Prostate gland (tissue), 2 donors: ENCODE measurements around the gene ASAP3. TPM values are rescaled to one million over a fixed set of nuclear protein-coding genes. Genes with fewer than 3 reads are reported as not detected.

Experiments used
- DNase-seq: peaks from one replicate; pipeline ENCODE4 v3.0.0-alpha.2; 2019; ENCODE audit warnings: low spot score
- H3K27ac ChIP-seq, 2 donors: fragments of 200-600 bp; sonication (generic); 2 replicates each; pipeline ENCODE4 v1.5.1; 2017 to 2019
- H3K27me3 ChIP-seq: fragments of 200-600 bp; sonication (generic); replicated peaks from 2 replicates; pipeline ENCODE4 v1.5.1; 2019; ENCODE audit not compliant: insufficient read depth
- H3K36me3 ChIP-seq, 2 donors: fragments of 200-600 bp; sonication (generic); 1 replicate in 1 of 2; 2 replicates in 1 of 2; pipeline versions ENCODE4 v1.5.1 to v1.8.1; 2017 to 2019
- H3K4me1 ChIP-seq: fragments of 200-600 bp; sonication (generic); replicated peaks from 2 replicates; pipeline ENCODE4 v1.5.1; 2019
- H3K4me3 ChIP-seq, 2 donors: fragments of 200-600 bp; sonication (generic); 2 replicates each; pipeline ENCODE4 v1.5.1; 2017 to 2019
- H3K9me3 ChIP-seq: fragments of 200-600 bp; sonication (generic); 2 replicates; pipeline ENCODE4 v1.5.1; 2017
- CTCF ChIP-seq, 4 experiments: fragments of 200-600 bp in 2 of 4; fragments of 450-650 bp in 2 of 4; sonication (generic) in 2 of 4; IDR thresholded peaks; 1 replicate in 3 of 4; 2 replicates in 1 of 4; pipeline ENCODE4 v1.5.1; 2016 to 2019; ENCODE audit warnings: antibody characterized with exemption in 4 of 4, mild to moderate bottlenecking in 2 of 4, moderate library complexity in 2 of 4
- POLR2A ChIP-seq: fragments of 450-650 bp; IDR thresholded peaks from one replicate; pipeline ENCODE4 v1.6.1; 2016; ENCODE audit warnings: antibody characterized with exemption, mild to moderate bottlenecking
- POLR2AphosphoS5 ChIP-seq: sonication (generic); formaldehyde crosslinking; IDR thresholded peaks from one replicate; pipeline ENCODE4 v1.6.1; 2017; ENCODE audit warnings: antibody characterized with exemption
- WGBS: methylation state at CpG from one replicate; pipeline ENCODE4 v1.1.5; 2018; 5-methylcytosine and 5-hydroxymethylcytosine counted together
- intact Hi-C: fragments of 100-400 bp; cut with DNase I; formaldehyde crosslinking; loops from one replicate; pipeline ENCODE4 v1.14.2; 2022
- total RNA-seq, 2 donors: library from RNA; depleted of rRNA; stranded (reverse); fragments of >200 nt; gene quantifications; one replicate each; pipeline ENCODE4 v1.1.0, GENCODE V29; 2016

The ASAP3 gene
- total RNA-seq, 2 donors from 2014 or later: 76.5 to 83.1 TPM

- Histone ChIP-seq H3K36me3 (no peaks in the 10 kb centered on the region), H3K4me1 (no peaks in the 10 kb centered on the region), H3K4me3 (no peak overlapping the region), H3K27ac (no peak overlapping the region), H3K9me3 (no peaks in the 10 kb centered on the region), H3K27me3 (no peaks in the 10 kb centered on the region)
- no peak for DNase-seq
- 78% methylated on average over 3 of the region's 3 CpGs for WGBS
- intact Hi-C loops: no loop called here
- TF ChIP-seq POLR2A: no peak
- TF ChIP-seq CTCF (IDR thresholded peaks at IDR 0.05): no peak
- no peak for TF ChIP-seq POLR2AphosphoS5
Measured at GRCh38 chr1:23524163-23524562, 40.2 kb upstream of the ASAP3 start.

GRCh38 chr1:23522244-23522982, 38.4 kb upstream of the ASAP3 start:
- H3K4me3 ChIP-seq: no peak overlapping the region
- 87% methylated on average over 7 of the region's 7 CpGs for WGBS
- H3K27me3 ChIP-seq: no peaks in the 10 kb centered on the region
- no peaks in the 10 kb centered on the region for H3K4me1 ChIP-seq
- DNase-seq: no peak
- TF ChIP-seq CTCF (IDR thresholded peaks at IDR 0.05) (no peak), POLR2A (no peak), POLR2AphosphoS5 (no peak)
- no peaks in the 10 kb centered on the region for H3K36me3 ChIP-seq
- intact Hi-C loops: no loop called here
- no peak overlapping the region for H3K27ac ChIP-seq
- no peaks in the 10 kb centered on the region for H3K9me3 ChIP-seq

GRCh38 chr1:23521588-23521987, 37.6 kb upstream of the ASAP3 start:
- H3K9me3 ChIP-seq: no peaks in the 10 kb centered on the region
- DNase-seq: no peak
- no peaks in the 10 kb centered on the region for H3K27me3 ChIP-seq
- no peaks in the 10 kb centered on the region for H3K4me1 ChIP-seq
- TF ChIP-seq POLR2AphosphoS5 (no peak), CTCF (IDR thresholded peaks at IDR 0.05) (no peak), POLR2A (no peak)
- 92% methylated on average over 16 of the region's 16 CpGs for WGBS
- intact Hi-C loops: no loop called here
- no peak overlapping the region for H3K4me3 ChIP-seq
- H3K27ac ChIP-seq: no peak overlapping the region
- no peaks in the 10 kb centered on the region for H3K36me3 ChIP-seq

GRCh38 chr1:23517581-23517980, 33.6 kb upstream of the ASAP3 start:
- intact Hi-C loops: no loop called here
- no peak for TF ChIP-seq POLR2A
- no peak for TF ChIP-seq POLR2AphosphoS5
- TF ChIP-seq CTCF (IDR thresholded peaks at IDR 0.05): no peak
- no peaks in the 10 kb centered on the region for H3K27me3 ChIP-seq
- no peaks in the 10 kb centered on the region for H3K9me3 ChIP-seq
- 91% methylated on average over 9 of the region's 9 CpGs for WGBS
- H3K27ac ChIP-seq: no peak overlapping the region
- no peak for DNase-seq
- no peaks in the 10 kb centered on the region for H3K36me3 ChIP-seq
- H3K4me1 ChIP-seq: no peaks in the 10 kb centered on the region
- H3K4me3 ChIP-seq: no peak overlapping the region

- WGBS: 97% methylated on average over 4 of the region's 4 CpGs
- intact Hi-C loops: no loop called here
Measured at GRCh38 chr1:23515905-23516304, 31.9 kb upstream of the ASAP3 start.

More at GRCh38 chr1:23515905-23516304, 31.9 kb upstream of the ASAP3 start:
- Histone ChIP-seq H3K27me3 (no peaks in the 10 kb centered on the region), H3K4me1 (no peaks in the 10 kb centered on the region), H3K27ac (no peak overlapping the region), H3K36me3 (no peaks in the 10 kb centered on the region), H3K4me3 (no peak overlapping the region), H3K9me3 (no peaks in the 10 kb centered on the region)
- no peak for DNase-seq
- TF ChIP-seq POLR2A (no peak), POLR2AphosphoS5 (no peak), CTCF (IDR thresholded peaks at IDR 0.05) (no peak)
